ENCODE data around the gene LYPD6B. TPM values are rescaled to one million over a fixed set of nuclear protein-coding genes. Genes with fewer than 3 reads are reported as not detected.

Gene LYPD6B
- total RNA-seq, 1 experiment from 2014 or later = not detected

GRCh38 chr2:149258531-149258930 is 220.0 kb downstream of the LYPD6B start:
- H3K27me3 ChIP-seq (replicated peaks; ENCODE audit: insufficient read depth, low read depth, low read length, poor library complexity) = no peaks in the 10 kb centered on the region
- TF ChIP-seq, protein P1, sequence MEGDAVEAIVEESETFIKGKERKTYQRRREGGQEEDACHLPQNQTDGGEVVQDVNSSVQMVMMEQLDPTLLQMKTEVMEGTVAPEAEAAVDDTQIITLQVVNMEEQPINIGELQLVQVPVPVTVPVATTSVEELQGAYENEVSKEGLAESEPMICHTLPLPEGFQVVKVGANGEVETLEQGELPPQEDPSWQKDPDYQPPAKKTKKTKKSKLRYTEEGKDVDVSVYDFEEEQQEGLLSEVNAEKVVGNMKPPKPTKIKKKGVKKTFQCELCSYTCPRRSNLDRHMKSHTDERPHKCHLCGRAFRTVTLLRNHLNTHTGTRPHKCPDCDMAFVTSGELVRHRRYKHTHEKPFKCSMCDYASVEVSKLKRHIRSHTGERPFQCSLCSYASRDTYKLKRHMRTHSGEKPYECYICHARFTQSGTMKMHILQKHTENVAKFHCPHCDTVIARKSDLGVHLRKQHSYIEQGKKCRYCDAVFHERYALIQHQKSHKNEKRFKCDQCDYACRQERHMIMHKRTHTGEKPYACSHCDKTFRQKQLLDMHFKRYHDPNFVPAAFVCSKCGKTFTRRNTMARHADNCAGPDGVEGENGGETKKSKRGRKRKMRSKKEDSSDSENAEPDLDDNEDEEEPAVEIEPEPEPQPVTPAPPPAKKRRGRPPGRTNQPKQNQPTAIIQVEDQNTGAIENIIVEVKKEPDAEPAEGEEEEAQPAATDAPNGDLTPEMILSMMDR (conservative IDR thresholded peaks at IDR 0.05; ENCODE audit: low read depth, low read length) = no peak
- TF ChIP-seq EZH2 (IDR thresholded peaks at IDR 0.05; ENCODE audit: borderline replicate concordance, low read depth, low read length, poor library complexity, severe bottlenecking) = no peak
- BruUV-seq (replicated peaks) = no TSS peak
- ChIA-PET CTCF (no interaction called here), POLR2A (ENCODE audit: low non-redundant PET) (no interaction called here)
- H3K27ac ChIP-seq (ENCODE audit: low read depth, low read length, poor library complexity, severe bottlenecking) = no peak overlapping the region
- H3K9me3 ChIP-seq (ENCODE audit: low read depth, low read length, poor library complexity, severe bottlenecking) = no peaks in the 10 kb centered on the region
- no peak overlapping the region for H3K4me3 ChIP-seq (ENCODE audit: low read depth, low read length, poor library complexity, severe bottlenecking)
- H3K4me1 ChIP-seq (ENCODE audit: insufficient read depth, low read length, poor library complexity, severe bottlenecking) = peaks cover 10% of the 10 kb centered on the region
- no peaks in the 10 kb centered on the region for H3K36me3 ChIP-seq (ENCODE audit: insufficient read depth, low read length, poor library complexity, severe bottlenecking)
- intact Hi-C loops (cut with micrococcal nuclease; ENCODE audit: unreplicated experiment) = no loop called here
- DNase-seq (ENCODE audit: low spot score) = no peak

GRCh38 chr2:149259136-149259535 is 220.6 kb downstream of the LYPD6B start:
- peaks cover 10% of the 10 kb centered on the region for H3K4me1 ChIP-seq (ENCODE audit: insufficient read depth, low read length, poor library complexity, severe bottlenecking)
- TF ChIP-seq, protein P1 (conservative IDR thresholded peaks at IDR 0.05; ENCODE audit: low read depth, low read length) = no peak
- TF ChIP-seq EZH2 (IDR thresholded peaks at IDR 0.05; ENCODE audit: borderline replicate concordance, low read depth, low read length, poor library complexity, severe bottlenecking) = no peak
- H3K9me3 ChIP-seq (ENCODE audit: low read depth, low read length, poor library complexity, severe bottlenecking) = no peaks in the 10 kb centered on the region
- H3K27ac ChIP-seq (ENCODE audit: low read depth, low read length, poor library complexity, severe bottlenecking) = no peak overlapping the region
- H3K36me3 ChIP-seq (ENCODE audit: insufficient read depth, low read length, poor library complexity, severe bottlenecking) = no peaks in the 10 kb centered on the region
- intact Hi-C loops (cut with micrococcal nuclease; ENCODE audit: unreplicated experiment) = no loop called here
- no TSS peak for BruUV-seq (replicated peaks)
- no peak for DNase-seq (ENCODE audit: low spot score)
- ChIA-PET CTCF (no interaction called here), POLR2A (ENCODE audit: low non-redundant PET) (no interaction called here)
- no peaks in the 10 kb centered on the region for H3K27me3 ChIP-seq (replicated peaks; ENCODE audit: insufficient read depth, low read depth, low read length, poor library complexity)
- no peak overlapping the region for H3K4me3 ChIP-seq (ENCODE audit: low read depth, low read length, poor library complexity, severe bottlenecking)

DNA sequence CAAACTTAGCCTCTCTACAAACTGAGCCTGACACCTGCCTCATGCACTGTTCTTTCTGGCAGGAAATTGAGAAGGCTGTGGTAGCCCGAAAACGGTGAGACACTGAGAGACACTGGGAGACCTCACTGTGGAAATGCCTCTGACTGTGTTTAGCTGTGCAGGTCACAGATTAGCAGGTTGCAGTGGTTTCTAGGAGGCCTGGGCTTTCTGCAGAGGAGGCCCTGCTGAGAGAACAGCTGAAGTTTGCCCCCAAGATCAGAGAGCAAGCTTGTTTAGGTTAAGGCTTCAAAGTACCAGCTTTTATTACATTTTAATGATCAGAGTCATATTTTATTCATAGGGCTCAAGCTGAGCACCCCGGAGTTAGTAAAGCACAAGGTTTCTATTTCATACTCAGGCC is 223.2 kb downstream of the LYPD6B start:
- Histone ChIP-seq H3K4me1 (ENCODE audit: insufficient read depth, low read length, poor library complexity, severe bottlenecking) (peaks cover 10% of the 10 kb centered on the region), H3K4me3 (ENCODE audit: low read depth, low read length, poor library complexity, severe bottlenecking) (no peak overlapping the region), H3K9me3 (ENCODE audit: low read depth, low read length, poor library complexity, severe bottlenecking) (no peaks in the 10 kb centered on the region), H3K27ac (ENCODE audit: low read depth, low read length, poor library complexity, severe bottlenecking) (no peak overlapping the region), H3K27me3 (replicated peaks; ENCODE audit: insufficient read depth, low read depth, low read length, poor library complexity) (no peaks in the 10 kb centered on the region), H3K36me3 (ENCODE audit: insufficient read depth, low read length, poor library complexity, severe bottlenecking) (no peaks in the 10 kb centered on the region)
- ChIA-PET POLR2A (ENCODE audit: low non-redundant PET) (interaction anchor here (0.6 kb wide), 1 partner anchor 387 kb away, joined by 3 read pairs; the partner anchor contains the start of gene KIF5C), CTCF (no interaction called here)
- peak; percentile 47 for DNase-seq (ENCODE audit: low spot score)
- BruUV-seq (replicated peaks) = no TSS peak
- intact Hi-C loops (cut with micrococcal nuclease; ENCODE audit: unreplicated experiment) = no loop called here
- TF ChIP-seq EZH2 (IDR thresholded peaks at IDR 0.05; ENCODE audit: borderline replicate concordance, low read depth, low read length, poor library complexity, severe bottlenecking) = no peak
- TF ChIP-seq, protein P1 (conservative IDR thresholded peaks at IDR 0.05; ENCODE audit: low read depth, low read length) = no peak

Other genes starting within 250 kb of the LYPD6B start
- 0.58 and 0.74 TPM in 2 replicates for gene KIF5C, start 163.5 kb upstream of the LYPD6B start, total RNA-seq (2021)

Data from A673 (cell line).